Ishikawa (cell line): ENCODE data around the gene PLAAT5.

Experiments
- CEBPB ChIP-seq: IDR thresholded peaks from 2 replicates; pipeline ENCODE4 v1.6.1; 2012
- EGR1 ChIP-seq: IDR thresholded peaks from 2 replicates; pipeline ENCODE4 v1.6.1; 2012
- EP300 ChIP-seq: IDR thresholded peaks from 2 replicates; pipeline ENCODE4 v1.6.1; 2012; ENCODE audit warnings: borderline replicate concordance
- FOXM1 ChIP-seq: IDR thresholded peaks from 2 replicates; pipeline ENCODE4 v1.6.1; 2012; ENCODE audit warnings: low read depth, borderline replicate concordance
- RAD21 ChIP-seq: IDR thresholded peaks from 2 replicates; pipeline ENCODE4 v1.6.1; 2012; ENCODE audit warnings: low read depth
- TEAD4 ChIP-seq: IDR thresholded peaks from 2 replicates; pipeline ENCODE4 v1.6.1; 2012
- ZBTB7A ChIP-seq: IDR thresholded peaks from 2 replicates; pipeline ENCODE4 v1.6.1; 2012; ENCODE audit warnings: low read depth
- TF ChIP-seq, protein P1 (sequence below): IDR thresholded peaks from 2 replicates; pipeline ENCODE4 v1.6.1; 2012
- TF ChIP-seq, protein P2 (sequence below): IDR thresholded peaks from 2 replicates; pipeline ENCODE4 v1.6.1; 2012; ENCODE audit warnings: low read depth, mild to moderate bottlenecking

DNA sequence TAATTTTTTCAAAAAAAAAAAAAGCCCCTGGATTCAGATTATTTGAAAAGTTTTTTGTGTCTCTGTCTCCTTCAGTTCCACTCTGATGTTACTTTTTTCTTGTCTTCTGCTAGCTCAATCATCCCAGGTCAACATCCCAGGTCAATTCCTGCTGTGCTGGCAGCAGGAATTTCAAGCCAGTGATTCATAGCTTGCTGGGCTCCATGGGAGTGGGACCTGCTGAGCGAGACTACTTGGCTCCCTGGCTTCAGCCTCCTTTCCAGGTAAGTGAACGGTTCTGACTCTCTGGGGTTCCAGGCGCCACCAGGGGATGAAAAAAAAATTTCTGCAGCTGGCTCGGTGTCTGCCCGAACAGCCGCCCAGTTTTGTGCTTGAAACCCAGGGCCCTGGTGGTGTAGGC lies 31.4 kb downstream of the PLAAT5 start:
- TF ChIP-seq, protein P1, sequence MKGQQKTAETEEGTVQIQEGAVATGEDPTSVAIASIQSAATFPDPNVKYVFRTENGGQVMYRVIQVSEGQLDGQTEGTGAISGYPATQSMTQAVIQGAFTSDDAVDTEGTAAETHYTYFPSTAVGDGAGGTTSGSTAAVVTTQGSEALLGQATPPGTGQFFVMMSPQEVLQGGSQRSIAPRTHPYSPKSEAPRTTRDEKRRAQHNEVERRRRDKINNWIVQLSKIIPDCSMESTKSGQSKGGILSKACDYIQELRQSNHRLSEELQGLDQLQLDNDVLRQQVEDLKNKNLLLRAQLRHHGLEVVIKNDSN = no peak
- TF ChIP-seq RAD21 = no peak
- TF ChIP-seq CEBPB = no peak
- TF ChIP-seq TEAD4 = no peak
- TF ChIP-seq, protein P2, sequence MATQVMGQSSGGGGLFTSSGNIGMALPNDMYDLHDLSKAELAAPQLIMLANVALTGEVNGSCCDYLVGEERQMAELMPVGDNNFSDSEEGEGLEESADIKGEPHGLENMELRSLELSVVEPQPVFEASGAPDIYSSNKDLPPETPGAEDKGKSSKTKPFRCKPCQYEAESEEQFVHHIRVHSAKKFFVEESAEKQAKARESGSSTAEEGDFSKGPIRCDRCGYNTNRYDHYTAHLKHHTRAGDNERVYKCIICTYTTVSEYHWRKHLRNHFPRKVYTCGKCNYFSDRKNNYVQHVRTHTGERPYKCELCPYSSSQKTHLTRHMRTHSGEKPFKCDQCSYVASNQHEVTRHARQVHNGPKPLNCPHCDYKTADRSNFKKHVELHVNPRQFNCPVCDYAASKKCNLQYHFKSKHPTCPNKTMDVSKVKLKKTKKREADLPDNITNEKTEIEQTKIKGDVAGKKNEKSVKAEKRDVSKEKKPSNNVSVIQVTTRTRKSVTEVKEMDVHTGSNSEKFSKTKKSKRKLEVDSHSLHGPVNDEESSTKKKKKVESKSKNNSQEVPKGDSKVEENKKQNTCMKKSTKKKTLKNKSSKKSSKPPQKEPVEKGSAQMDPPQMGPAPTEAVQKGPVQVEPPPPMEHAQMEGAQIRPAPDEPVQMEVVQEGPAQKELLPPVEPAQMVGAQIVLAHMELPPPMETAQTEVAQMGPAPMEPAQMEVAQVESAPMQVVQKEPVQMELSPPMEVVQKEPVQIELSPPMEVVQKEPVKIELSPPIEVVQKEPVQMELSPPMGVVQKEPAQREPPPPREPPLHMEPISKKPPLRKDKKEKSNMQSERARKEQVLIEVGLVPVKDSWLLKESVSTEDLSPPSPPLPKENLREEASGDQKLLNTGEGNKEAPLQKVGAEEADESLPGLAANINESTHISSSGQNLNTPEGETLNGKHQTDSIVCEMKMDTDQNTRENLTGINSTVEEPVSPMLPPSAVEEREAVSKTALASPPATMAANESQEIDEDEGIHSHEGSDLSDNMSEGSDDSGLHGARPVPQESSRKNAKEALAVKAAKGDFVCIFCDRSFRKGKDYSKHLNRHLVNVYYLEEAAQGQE = no peak
- TF ChIP-seq EP300 = no peak
- no peak for TF ChIP-seq EGR1
- no peak for TF ChIP-seq ZBTB7A
- no peak for TF ChIP-seq FOXM1
